Mesothelial cell of epicardium (in vitro differentiated cells): ENCODE measurements around the gene KCNMB2. TPM values are rescaled to one million over a fixed set of nuclear protein-coding genes. Genes with fewer than 3 reads are reported as not detected.

ENCODE experiments used
- DNase-seq, 2 experiments: peaks; one replicate each; pipeline ENCODE4 v3.0.0; 2021; ENCODE audit warnings: low spot score in 2 of 2; ENCODE audit not compliant: unreplicated experiment in 2 of 2
- H3K27ac Mint-ChIP-seq: 2 replicates; pipeline ENCODE4 v1.8.0; 2021; ENCODE audit warnings: mixed read lengths
- H3K27me3 Mint-ChIP-seq: 2 replicates; pipeline ENCODE4 v1.8.0; 2021; ENCODE audit warnings: low read depth, mixed read lengths
- H3K36me3 Mint-ChIP-seq: 2 replicates; pipeline ENCODE4 v1.8.0; 2021; ENCODE audit warnings: mixed read lengths
- H3K4me1 Mint-ChIP-seq: 2 replicates; pipeline ENCODE4 v1.8.0; 2021; ENCODE audit warnings: mixed read lengths
- H3K4me3 Mint-ChIP-seq: 2 replicates; pipeline ENCODE4 v1.8.0; 2021; ENCODE audit warnings: mild to moderate bottlenecking, moderate library complexity, mixed read lengths
- H3K9me3 Mint-ChIP-seq: 2 replicates; pipeline ENCODE4 v1.8.0; 2021; ENCODE audit warnings: mixed read lengths
- CTCF ChIP-seq: fragments of 200-600 bp; sonication (generic); IDR thresholded peaks from one replicate; pipeline ENCODE4 v1.5.0; 2021; ENCODE audit warnings: antibody characterized with exemption; ENCODE audit not compliant: unreplicated experiment
- total RNA-seq: library from RNA; stranded (reverse); gene quantifications from 3 replicates; pipeline ENCODE4 v1.2.1, GENCODE V29; 2021

KCNMB2 gene
- total RNA-seq, result 2.9 to 3.9 TPM (median 3.0 TPM) in 3 replicates

- DNase-seq, result no peak
- Mint-ChIP-seq H3K4me1 (peaks cover 55% of the 10 kb centered on the region), H3K4me3 (peak within 1 kb of the TSS; percentile 80), H3K27me3 (no peaks in the 10 kb centered on the region), H3K27ac (peak within 1 kb of the TSS; percentile 66), H3K9me3 (peaks cover 2% of the 10 kb centered on the region), H3K36me3 (no peaks in the 10 kb centered on the region)
- TF ChIP-seq CTCF, result no peak
These were observed at the start of gene KCNMB2 for GRCh38 chr3:178536211-178537079. TSS of gene KCNMB2 (plus strand) at chr3:178536436.

- Mint-ChIP-seq H3K4me3 (no peak overlapping the region), H3K27ac (no peak overlapping the region), H3K27me3 (no peaks in the 10 kb centered on the region), H3K9me3 (peaks cover 4% of the 10 kb centered on the region), H3K4me1 (peaks cover 18% of the 10 kb centered on the region), H3K36me3 (no peaks in the 10 kb centered on the region)
- DNase-seq, result no peak
- TF ChIP-seq CTCF, result no peak
These were observed 49.3 kb upstream of the KCNMB2 start for GRCh38 chr3:178486903-178487302.

- H3K27me3 Mint-ChIP-seq, result no peaks in the 10 kb centered on the region
- H3K27ac Mint-ChIP-seq, result no peak overlapping the region
- DNase-seq, result no peak
These were observed 48.5 kb upstream of the KCNMB2 start for GRCh38 chr3:178487752-178488151.

GRCh38 chr3:178491751-178492150 lies 44.5 kb upstream of the KCNMB2 start:
- no peak overlapping the region for H3K27ac Mint-ChIP-seq
- peaks cover 3% of the 10 kb centered on the region for H3K4me1 Mint-ChIP-seq
- peaks cover 21% of the 10 kb centered on the region for H3K9me3 Mint-ChIP-seq
- no peak for TF ChIP-seq CTCF
- peaks cover 2% of the 10 kb centered on the region for H3K36me3 Mint-ChIP-seq
- H3K27me3 Mint-ChIP-seq, result no peaks in the 10 kb centered on the region
- DNase-seq, result no peak
- H3K4me3 Mint-ChIP-seq, result no peak overlapping the region

More at GRCh38 chr3:178487752-178488151, 48.5 kb upstream of the KCNMB2 start:
- no peaks in the 10 kb centered on the region for H3K36me3 Mint-ChIP-seq
- H3K9me3 Mint-ChIP-seq, result peaks cover 4% of the 10 kb centered on the region
- no peak for TF ChIP-seq CTCF
- no peak overlapping the region for H3K4me3 Mint-ChIP-seq
- peaks cover 16% of the 10 kb centered on the region for H3K4me1 Mint-ChIP-seq

GRCh38 chr3:178492491-178492890 lies 43.7 kb upstream of the KCNMB2 start:
- Mint-ChIP-seq H3K9me3 (peaks cover 25% of the 10 kb centered on the region), H3K27me3 (no peaks in the 10 kb centered on the region), H3K27ac (no peak overlapping the region), H3K36me3 (peaks cover 2% of the 10 kb centered on the region), H3K4me1 (peaks cover 3% of the 10 kb centered on the region), H3K4me3 (no peak overlapping the region)
- no peak for TF ChIP-seq CTCF
- no peak for DNase-seq
